ENCODE data around the gene LIFR. TPM values are rescaled to one million over a fixed set of nuclear protein-coding genes. Genes with fewer than 3 reads are reported as not detected.
A peak's percentile ranks its signal among the peaks of the same experiment; 100 is the strongest.

Gene LIFR
- total and polyA plus RNA-seq, 2 experiments from 2014 or later: 50.2 to 83.8 TPM

DNA sequence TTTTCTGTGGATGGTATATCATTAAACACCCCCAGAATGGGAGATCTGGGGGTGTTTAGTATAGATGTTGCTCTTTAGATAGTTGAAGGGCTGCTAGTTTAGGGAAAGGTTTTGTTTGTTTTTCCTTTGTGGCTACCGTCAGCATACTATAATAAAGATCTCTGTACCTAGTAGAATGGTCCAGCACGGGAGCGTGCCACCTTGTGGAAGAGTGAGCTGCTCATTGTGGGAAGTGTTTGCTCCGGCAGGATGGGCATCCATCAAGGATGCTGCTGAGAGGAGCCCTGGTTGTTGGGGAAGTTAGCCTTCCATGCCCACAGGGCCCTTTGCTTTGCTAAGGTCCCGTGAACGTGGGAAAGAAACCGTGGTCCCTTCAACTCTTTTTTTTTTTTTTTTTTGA is 113.1 kb downstream of the LIFR start:
- Histone ChIP-seq H3K4me2 (no peak overlapping the region), H3K27ac (no peak overlapping the region), H3K27me3 (no peaks in the 10 kb centered on the region), H2AFZ (no peak overlapping the region), H3K4me3 (no peak overlapping the region), H3K4me1 (ENCODE audit: insufficient read depth) (no peaks in the 10 kb centered on the region), H4K20me1 (ENCODE audit: insufficient read depth, poor library complexity, severe bottlenecking) (no peaks in the 10 kb centered on the region), H3K9me2 (replicated peaks; ENCODE audit: insufficient read depth) (no peaks in the 10 kb centered on the region), H3K79me2 (no peaks in the 10 kb centered on the region), H3K36me3 (replicated peaks; ENCODE audit: insufficient read depth, low read depth) (no peaks in the 10 kb centered on the region), H3K9me3 (ENCODE audit: low read depth) (no peaks in the 10 kb centered on the region)
- TF ChIP-seq EZH2phosphoT487 (IDR thresholded peaks at IDR 0.05; ENCODE audit: low read depth, severe bottlenecking, unreplicated experiment): no peak
- TF ChIP-seq EZH2 (IDR thresholded peaks at IDR 0.05; ENCODE audit: borderline replicate concordance): no peak
- no peak for TF ChIP-seq CTCF (IDR thresholded peaks at IDR 0.05; ENCODE audit: poor library complexity)
- DNase-seq (ENCODE audit: low spot score): no peak
- WGBS (ENCODE audit: low lambda C conversion rate, missing lambda C conversion rate): 93% methylated on average over 7 of the region's 7 CpGs

- no peaks in the 10 kb centered on the region for H3K4me1 ChIP-seq (ENCODE audit: insufficient read depth)
- H3K4me3 ChIP-seq: no peak overlapping the region
- 88% methylated on average over 2 of the region's 2 CpGs for WGBS (ENCODE audit: low lambda C conversion rate, missing lambda C conversion rate)
- no peak overlapping the region for H3K4me2 ChIP-seq
- no peaks in the 10 kb centered on the region for H3K79me2 ChIP-seq
- no peak overlapping the region for H2AFZ ChIP-seq
- no peak for DNase-seq (ENCODE audit: low spot score)
- H4K20me1 ChIP-seq (ENCODE audit: insufficient read depth, poor library complexity, severe bottlenecking): no peaks in the 10 kb centered on the region
- TF ChIP-seq CTCF (IDR thresholded peaks at IDR 0.05; ENCODE audit: poor library complexity) (no peak), EZH2phosphoT487 (IDR thresholded peaks at IDR 0.05; ENCODE audit: low read depth, severe bottlenecking, unreplicated experiment) (no peak), EZH2 (IDR thresholded peaks at IDR 0.05; ENCODE audit: borderline replicate concordance) (no peak)
- no peak overlapping the region for H3K27ac ChIP-seq
- H3K9me3 ChIP-seq (ENCODE audit: low read depth): no peaks in the 10 kb centered on the region
- H3K36me3 ChIP-seq (replicated peaks; ENCODE audit: insufficient read depth, low read depth): no peaks in the 10 kb centered on the region
- no peaks in the 10 kb centered on the region for H3K9me2 ChIP-seq (replicated peaks; ENCODE audit: insufficient read depth)
- no peaks in the 10 kb centered on the region for H3K27me3 ChIP-seq
Measured at GRCh38 chr5:38442247-38442573, 114.2 kb downstream of the LIFR start.

- H4K20me1 ChIP-seq (ENCODE audit: insufficient read depth, poor library complexity, severe bottlenecking): no peaks in the 10 kb centered on the region
- no peaks in the 10 kb centered on the region for H3K79me2 ChIP-seq
- H3K27ac ChIP-seq: no peak overlapping the region
- H3K27me3 ChIP-seq: no peaks in the 10 kb centered on the region
- DNase-seq (ENCODE audit: low spot score): peak; percentile 95
- H3K4me3 ChIP-seq: no peak overlapping the region
- H3K36me3 ChIP-seq (replicated peaks; ENCODE audit: insufficient read depth, low read depth): no peaks in the 10 kb centered on the region
- no peaks in the 10 kb centered on the region for H3K4me1 ChIP-seq (ENCODE audit: insufficient read depth)
- TF ChIP-seq EZH2phosphoT487 (IDR thresholded peaks at IDR 0.05; ENCODE audit: low read depth, severe bottlenecking, unreplicated experiment) (no peak), EZH2 (IDR thresholded peaks at IDR 0.05; ENCODE audit: borderline replicate concordance) (no peak), CTCF (IDR thresholded peaks at IDR 0.05; ENCODE audit: poor library complexity) (peak; percentile 99)
- no peaks in the 10 kb centered on the region for H3K9me3 ChIP-seq (ENCODE audit: low read depth)
- no peak overlapping the region for H2AFZ ChIP-seq
- 42% methylated on average over 9 of the region's 9 CpGs for WGBS (ENCODE audit: low lambda C conversion rate, missing lambda C conversion rate)
- H3K4me2 ChIP-seq: no peak overlapping the region
- no peaks in the 10 kb centered on the region for H3K9me2 ChIP-seq (replicated peaks; ENCODE audit: insufficient read depth)
Measured at GRCh38 chr5:38441453-38442246, 114.8 kb downstream of the LIFR start.

Data from hepatocyte (in vitro differentiated cells).